ENCODE results near the gene GALR2.

- TF ChIP-seq CTCF (conservative IDR thresholded peaks at IDR 0.05 in 1 of 2, IDR thresholded peaks at IDR 0.05 in 1 of 2; ENCODE audit: extremely low read depth in 1 of 2, insufficient read depth in 1 of 2, low read depth in 1 of 2, low read length in 2 of 2): no peak
- TF ChIP-seq EZH2 (IDR thresholded peaks at IDR 0.05; ENCODE audit: borderline replicate concordance, low read length): no peak
These were observed 37.9 kb upstream of the GALR2 start for GRCh38 chr17:76036497-76037261.
